ENCODE data around the gene NELL1.

GRCh38 chr11:21582791-21583190 is 913.4 kb downstream of the NELL1 start:
- TF ChIP-seq CTCF (IDR thresholded peaks at IDR 0.05): no peak
- no peak for TF ChIP-seq EP300 (IDR thresholded peaks at IDR 0.05)
